IPS DF 4.7 (cell line): ENCODE data around the gene FTCD.

Experiments
- DNase-seq: peaks from one replicate; pipeline ENCODE4 v3.0.0-alpha.2; 2013; ENCODE audit warnings: low spot score; ENCODE audit errors: extremely low read depth

Gene FTCD

GRCh38 chr21:46154155-46154954, 1.0 kb downstream of the FTCD start:
- no peak for DNase-seq

DNA sequence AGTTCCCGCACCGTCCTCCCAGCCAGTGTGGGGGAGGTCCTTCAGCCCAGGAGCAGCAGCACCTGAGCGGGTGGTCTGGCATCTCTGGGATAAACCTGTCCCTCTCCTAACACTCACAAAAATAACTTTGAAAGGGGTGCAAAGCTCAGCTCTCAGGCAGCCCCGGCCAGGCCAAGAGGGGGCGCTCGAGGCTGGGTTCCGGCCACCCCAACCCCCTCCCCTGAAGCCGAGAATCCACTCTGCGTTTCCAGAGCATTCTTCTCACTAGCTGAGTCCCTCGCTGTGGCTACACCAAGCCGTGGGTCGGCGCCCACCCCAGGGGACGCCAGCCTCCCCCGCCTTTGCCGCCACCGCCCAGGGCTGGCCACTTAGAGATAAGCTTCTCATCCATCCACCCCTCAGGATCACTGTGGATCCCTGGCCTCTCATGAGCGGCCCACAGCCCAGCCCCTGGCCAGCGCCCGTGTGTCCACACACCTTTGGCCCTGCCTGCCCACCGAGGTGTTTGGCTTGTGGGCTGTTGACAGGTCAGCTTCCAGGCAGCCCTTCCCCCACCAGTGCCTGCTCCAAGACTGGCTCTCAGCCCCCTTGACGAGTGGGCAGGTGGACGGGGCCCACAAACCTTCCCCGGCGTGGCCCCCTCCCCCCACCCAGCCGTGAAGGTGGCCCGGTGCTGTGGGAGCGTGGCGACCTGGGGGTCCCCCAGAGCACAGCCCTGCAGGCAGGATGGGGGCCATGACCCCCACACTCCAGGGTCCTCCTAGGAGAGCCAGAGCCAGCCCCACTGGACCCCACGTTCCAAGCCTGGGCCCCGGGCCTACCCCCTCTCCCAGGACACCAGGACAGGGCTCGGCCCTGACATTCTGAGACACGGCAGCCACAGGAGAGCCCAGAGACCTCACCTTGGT, 1.9 kb downstream of the FTCD start:
- peak; percentile 22 for DNase-seq

GRCh38 chr21:46152927-46153246, 2.5 kb downstream of the FTCD start:
- DNase-seq, result no peak

DNA sequence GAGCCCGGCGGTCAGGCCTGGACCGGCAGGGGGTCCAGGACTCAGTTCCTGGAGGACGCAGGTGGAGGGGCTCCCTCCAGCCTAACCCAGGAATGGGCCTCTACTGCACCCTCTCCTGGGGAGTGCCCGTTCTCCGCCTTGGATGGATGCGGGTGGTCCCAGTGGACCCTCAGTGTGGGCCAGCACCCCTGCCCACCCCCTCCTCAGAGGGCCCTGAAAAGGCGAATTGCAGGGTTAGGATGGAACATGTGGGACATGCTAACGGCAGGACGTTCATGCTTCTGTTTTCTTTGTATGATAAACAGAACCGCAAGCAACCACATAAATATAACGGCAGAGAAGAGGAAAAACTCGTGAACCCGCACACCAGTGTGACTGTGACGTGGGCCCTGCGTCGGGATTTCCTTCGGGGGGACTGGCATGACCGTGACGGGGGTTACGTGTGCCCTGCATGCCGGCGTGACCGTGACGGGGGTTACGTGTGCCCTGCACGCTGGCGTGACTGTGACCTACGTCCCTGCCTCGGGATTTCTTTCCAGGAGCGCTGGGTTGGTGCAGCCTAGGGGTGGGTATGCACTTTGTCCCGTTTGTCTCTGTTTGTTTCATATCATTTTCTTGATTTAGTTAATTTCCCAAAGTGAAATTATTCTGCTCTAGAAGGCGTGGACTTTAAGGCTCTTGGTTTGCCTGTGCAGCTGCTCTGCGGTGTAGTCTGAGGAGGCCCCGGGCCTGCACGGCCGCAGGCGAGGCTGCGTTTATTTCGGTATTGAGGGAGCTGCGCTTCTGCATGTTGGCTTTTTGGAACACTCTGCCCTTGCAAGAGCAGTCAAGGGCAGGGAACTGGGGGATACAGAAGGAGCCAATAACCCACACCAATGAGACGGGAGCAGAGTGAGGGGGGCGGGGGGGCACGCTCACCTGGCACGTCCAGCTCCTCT, 3.1 kb downstream of the FTCD start:
- no peak for DNase-seq

GRCh38 chr21:46151261-46151988, 4.0 kb downstream of the FTCD start:
- no peak for DNase-seq

DNA sequence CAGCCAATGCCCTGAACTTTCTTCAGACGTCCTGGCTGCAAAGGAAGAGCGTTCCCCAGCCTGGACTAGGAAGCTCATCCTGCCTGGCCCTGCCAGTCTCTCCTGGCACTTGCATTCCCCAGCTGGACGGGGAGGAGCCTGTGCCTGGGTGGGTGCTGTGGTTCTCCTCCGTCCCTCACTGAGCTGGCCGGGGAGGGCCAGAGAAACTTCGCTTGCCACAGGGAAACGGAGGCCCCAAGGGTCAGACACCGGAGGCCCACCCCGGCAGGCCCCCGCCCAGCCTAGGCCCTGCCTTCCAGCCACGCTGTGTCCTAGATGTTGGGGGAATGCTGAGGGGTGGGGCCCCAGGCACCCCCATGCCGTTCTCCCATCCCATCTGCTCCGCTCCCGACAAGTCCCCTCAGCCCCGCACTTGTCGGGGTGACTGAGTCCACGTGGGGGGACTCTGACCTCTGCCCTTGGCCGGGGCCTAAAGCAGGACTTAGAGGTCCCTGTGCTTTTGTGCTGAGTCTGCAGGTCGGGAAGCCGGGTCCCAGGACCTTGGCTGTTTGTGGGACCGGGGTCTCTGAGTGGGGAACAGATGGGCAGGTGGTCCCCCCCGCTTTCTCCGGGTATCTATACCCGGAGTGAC, 4.8 kb downstream of the FTCD start:
- DNase-seq, result no peak

GRCh38 chr21:46150073-46150472, 5.3 kb downstream of the FTCD start:
- DNase-seq, result no peak

GRCh38 chr21:46149205-46149901, 6.0 kb downstream of the FTCD start:
- DNase-seq, result no peak

- DNase-seq, result no peak
Measured at GRCh38 chr21:46148106-46148505, 7.3 kb downstream of the FTCD start.

DNA sequence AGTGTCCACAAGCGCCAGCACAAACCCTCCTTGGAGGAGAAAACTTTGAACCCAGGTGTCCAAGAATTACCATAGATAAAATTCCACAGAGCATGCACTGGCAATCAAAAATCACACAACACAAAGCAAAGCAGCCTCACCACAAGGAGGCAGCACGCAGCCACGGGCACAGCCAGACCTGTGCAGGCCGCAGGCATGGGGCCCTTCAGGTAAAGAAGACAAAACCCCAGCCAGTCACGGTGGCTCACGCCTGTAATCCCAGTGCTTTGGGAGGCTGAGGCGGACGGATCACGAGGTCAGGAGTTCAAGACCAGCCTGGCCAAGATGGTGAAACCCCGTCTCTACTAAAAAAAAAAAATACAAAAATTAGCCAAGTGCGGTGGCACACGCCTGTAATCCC, 8.0 kb downstream of the FTCD start:
- peak; percentile 36 for DNase-seq

- no peak for DNase-seq
Measured at GRCh38 chr21:46146856-46147255, 8.5 kb downstream of the FTCD start.

DNA sequence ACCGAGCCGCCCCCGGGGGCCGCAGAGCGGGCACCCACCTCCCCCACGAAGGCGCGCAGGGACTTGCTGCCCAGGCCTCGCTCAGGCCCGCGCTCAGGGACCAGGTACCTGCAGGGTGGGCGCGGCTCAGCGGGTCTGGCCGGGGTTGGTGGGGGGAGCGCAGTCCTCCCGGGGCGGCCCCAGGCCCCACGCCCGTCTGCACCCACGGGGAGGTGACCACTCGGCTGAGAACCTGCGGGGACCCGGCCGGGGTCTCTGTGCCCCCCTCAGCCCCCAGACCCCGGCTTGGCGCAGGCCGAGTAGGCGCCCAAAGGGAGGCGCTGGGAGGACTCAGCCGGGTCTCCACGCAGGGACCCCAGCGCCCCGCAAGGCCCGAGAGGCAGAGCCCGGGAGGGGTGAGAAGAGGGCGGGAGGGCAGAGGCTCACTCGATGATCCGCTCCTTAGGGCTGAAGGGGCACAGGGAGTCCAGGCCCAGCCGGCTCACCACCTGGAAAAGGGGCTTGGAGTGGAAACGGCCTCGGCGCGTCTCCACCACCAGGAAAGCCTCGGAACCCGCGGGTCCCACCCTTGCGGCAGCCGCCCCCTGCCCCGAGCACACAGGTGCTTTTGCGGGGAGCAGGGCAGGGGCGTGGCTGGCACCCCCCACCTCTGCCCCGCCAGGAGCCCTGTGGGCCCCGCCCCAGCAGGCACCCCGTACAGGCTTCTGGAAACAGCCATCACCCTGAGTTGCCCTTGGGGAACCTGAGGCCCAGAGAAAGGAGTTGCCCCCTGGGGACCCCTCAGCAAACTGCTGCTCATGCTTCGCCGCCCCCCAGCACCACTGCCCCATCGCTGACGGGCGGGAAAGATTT, 9.3 kb downstream of the FTCD start:
- no peak for DNase-seq

DNA sequence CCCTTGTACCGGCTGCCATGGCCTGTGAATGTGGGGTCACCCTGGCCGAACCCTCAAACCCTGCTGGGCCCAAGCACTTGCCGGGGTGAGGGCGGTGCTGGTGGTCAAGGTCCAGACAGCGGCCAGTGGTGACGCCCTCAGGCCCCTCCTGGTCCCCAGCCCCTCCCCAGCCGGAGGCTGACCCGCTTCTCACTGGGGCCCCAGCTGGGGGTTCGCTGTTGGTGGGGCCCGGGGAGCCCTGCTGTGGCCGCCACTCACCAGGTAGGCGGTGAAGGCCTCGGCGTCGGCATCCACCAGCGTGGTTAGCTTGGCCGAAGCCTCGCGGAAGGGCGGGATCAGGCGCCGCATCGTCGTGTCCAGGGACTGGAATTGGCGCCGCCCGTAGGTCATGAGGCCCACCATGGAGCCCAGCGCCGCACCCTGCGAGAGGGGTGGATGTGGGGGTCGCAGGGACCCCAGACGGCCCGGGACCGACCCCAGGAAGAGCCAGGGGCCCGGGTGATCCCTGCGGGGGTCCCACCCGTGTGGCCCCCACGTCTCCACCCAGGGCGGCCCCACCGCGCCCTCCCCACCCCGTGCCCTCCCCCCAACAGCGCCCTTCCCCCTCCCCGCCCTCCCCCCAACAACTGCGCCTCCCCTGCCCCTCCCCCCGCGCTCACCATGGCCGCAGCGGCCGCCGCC, 10.1 kb downstream of the FTCD start:
- no peak for DNase-seq

DNA sequence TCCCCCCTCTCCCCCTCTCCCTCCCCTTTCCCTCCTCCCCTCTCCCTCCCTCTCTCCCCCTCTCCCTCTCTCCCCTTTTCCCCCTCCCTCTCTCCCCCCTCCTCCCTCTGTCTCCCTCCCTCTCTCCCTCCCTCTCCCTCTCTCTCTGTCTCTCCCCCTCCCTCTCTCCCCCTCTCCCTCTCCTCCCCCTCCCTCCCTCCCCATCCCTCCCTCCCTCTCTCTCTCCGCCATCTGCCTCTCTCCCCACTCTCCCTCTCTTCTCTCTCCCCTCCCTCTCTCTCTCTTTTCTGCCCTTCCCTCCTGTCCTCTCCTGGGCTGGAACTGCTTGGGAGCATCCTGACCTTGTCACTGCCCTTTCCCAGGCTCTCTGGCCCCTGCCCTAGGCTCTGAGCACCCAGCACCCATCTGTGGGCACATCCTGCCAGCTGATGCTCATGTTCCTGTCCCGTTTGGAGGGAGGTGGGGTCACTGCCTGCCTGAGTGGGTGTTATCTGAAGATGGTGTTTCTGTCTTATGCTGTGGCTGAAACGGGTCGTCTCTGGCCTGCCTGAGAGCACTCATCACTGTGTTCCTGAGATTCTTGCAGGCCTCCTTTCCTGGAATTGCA, 10.8 kb downstream of the FTCD start:
- no peak for DNase-seq

- DNase-seq, result no peak
Measured at GRCh38 chr21:46142582-46143473, 12.6 kb downstream of the FTCD start.

- no peak for DNase-seq
Measured at GRCh38 chr21:46141767-46142581, 13.4 kb downstream of the FTCD start.
